HG03558 (cell line): ENCODE measurements around the gene HNRNPC.
"Not testable (repeated sequence)": the region's sequence is repeated elsewhere in the genome, so short reads cannot be mapped to it uniquely, and the experiment has no call there.

Experiments
- ATAC-seq: cut with Tn5 transposase; IDR thresholded peaks from one replicate; pipeline ENCODE4 v1.9.1; 2021; ENCODE audit warnings: moderate number of reproducible peaks; ENCODE audit not compliant: unreplicated experiment; ENCODE audit errors: extremely low read depth

The HNRNPC gene

DNA sequence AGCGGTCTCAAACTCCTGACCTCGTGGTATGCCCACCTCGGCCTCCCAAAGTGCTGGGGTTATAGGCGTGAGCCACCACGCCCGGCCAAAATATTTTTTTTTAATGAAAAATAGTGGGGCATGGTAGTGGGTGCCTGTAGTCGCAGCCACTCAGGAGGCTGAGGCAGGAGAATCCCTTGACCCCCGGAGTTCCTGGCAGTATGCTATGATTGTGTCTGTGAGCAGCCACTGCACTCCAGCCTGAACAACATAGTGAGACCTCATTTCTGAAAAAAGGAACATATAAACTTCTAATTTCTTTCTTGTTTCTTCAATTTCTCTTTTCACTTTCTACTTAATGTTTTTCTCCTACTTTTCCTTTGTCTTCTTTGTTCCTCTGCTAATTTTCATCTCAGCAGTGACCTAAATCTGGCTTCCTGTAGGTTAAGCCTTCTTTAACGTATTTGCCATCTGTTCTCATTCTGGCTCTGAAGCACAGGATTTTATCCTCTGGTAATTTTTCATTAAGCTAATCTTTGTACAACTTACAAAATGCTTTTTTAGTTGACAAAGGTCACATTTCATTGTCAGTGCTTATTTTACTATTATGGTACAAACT, 6.1 kb upstream of the HNRNPC start:
- ATAC-seq: no peak

DNA sequence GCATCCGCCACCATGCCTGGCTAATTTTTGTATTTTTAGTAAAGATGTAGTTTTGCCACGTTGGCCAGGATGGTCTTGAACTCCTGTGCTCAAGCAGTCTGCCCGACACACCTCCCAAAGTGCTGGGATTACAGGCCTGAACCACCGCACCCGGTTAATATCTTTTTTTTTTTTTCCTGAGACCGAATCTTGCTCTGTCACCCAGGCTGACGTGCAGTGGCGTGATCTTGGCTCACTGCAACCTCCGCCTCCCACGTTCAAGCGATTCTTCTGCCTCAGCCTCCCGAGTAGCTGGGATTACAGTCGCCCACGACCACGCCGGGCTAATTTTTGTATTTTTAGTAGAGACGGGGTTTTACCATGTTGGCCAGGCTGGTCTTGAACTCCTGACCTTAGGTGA, 3.4 kb upstream of the HNRNPC start:
- ATAC-seq: not testable (repeated sequence)

DNA sequence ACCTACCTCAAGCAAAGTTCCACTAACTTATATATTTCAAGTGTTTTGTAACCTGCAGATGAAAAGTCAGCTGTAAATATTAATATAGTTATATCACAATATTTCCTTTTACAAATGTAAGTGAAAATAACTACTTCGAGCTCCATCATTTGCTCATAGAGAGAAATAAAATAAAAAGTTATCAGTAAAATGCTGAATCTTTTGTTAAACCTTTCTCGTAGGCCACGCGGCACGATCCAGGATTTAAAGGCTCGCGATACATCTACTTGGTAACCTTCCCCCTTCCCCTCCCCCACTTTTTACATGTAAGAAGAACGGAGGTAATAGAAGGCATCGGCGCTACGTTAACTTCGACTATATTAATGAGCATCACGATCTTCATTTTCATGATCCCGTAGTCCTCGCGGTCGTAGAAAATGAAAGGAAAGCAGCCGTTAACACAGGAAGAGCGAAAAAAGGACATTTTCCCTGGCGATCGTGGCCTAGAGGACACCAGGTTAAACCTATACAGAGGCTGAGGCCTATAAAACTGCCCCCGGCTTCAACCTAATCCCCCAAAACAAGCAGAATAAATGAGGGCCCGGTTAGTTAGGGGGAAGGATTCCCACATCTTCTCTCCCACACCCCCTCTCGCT, 508 bp downstream of the HNRNPC start:
- ATAC-seq: no peak

DNA sequence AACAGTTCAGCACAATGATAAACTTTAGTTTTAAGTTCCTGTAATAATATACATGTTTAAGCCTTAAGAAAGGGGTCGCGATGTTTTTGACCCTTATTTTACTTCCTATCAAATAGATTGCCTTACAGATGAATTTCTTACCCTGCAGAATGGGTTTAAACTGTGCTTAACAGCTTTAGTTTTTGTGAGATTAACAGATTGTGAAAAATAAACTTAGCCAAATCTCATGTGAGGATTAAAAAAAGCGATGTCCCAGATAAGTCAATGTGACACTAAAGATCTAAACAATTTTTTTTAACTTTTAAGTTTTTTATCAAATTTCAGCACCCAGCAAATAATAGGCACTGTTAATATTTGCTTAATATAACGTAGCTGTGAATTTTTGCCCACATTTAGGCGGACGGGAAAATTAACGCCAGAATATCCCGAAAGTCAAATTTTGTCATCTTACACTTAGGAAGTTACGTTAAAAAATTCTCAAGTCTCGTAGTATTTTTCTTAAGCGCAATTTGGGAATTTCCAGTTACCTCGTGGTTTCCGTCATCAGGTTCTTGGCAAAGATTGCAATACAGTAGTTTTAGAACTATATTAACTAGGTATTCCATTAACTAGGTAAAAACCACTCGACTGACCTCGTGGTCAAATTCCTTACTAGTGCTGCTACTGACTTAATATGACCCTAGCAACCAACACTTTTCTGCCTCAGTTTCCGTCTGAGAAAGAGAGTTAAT, 1.2 kb downstream of the HNRNPC start:
- ATAC-seq: no peak

DNA sequence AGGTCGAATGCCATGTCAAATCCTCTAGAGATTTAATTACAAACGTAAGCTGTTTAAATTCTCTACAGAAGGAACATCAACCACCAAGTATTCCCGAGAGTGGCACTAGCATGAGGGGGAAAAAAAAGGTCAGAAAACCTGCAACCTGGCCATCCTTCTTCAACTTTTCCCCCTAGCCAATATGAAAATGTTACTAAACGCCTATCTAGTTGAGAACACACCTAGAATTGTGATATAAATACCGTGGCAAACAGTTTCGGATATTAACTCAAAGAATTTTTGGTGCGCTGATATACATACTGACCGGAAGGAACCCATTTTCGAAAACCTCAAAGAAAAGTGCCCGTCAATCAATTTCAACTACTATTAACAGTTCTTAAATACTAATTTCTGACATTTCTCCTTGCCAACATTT, 1.8 kb downstream of the HNRNPC start:
- ATAC-seq: no peak

DNA sequence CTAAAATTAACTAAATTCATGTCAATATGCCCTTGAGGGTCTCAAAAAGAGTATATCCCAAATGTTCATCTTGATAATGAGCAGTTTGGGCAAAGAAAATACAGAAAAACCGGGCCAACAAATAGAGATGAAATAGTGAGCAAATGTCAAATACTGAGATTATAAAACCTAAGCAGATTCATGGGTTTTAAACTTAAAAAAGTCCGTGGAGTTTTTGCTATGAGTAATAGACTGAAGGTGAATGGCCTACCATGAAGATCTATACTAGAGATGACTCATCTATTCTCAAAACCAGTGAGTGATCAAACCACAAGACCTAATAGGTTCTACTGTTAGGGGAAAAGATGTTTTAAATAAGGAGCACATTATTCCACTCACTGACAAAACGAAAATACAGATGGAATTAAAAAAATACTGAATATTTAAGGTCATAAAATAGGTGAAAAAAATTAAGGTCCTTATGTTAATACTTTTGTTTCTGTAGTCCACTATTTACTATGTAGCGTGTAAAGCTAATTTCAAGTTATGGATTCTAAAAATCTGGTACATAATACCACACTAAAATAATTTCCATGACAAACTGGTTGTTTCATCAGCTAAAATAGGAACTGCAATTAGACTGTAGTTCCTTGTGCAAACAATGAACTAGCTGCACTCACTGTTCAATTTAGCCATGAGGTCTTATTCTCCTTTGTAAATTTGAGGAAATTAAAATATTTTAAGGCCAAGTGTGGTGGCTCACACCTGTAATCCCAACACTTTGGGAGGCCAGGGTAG, 5.0 kb downstream of the HNRNPC start:
- peak; percentile 51 for ATAC-seq

DNA sequence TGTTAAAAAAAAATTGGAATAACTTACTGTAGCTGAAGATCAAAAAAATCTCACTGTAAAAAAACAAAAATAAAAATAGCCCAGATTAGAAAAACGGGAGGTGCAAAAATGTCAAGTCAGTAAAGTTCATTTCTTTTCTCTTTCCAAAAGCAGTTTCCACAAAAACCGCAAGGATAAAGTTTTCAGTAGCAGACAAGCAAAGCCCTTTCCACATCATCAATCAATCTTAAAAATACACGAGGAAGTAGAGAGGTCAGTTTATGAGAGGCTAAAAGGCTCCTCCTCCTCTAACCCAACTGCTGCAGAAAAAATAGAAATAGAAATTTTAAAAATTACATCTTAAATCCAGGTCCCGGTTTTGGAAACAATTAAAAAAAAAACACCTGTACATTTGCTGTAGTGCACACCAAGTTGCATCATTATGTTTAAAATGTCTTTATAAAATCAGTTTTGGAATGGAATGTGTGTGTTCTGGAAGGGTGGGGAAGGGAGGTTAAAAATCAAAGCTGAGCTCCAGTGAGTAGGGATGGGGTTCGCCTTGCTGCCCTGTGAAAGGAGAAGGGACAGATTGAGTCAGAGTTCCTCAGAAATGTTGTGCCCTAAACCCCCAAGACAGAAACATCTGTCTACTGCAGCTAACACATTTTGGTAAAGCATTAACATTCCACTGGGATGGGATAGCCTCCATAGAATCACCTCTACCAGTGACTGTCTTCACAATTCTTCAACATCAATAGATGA, 5.8 kb downstream of the HNRNPC start:
- ATAC-seq: no peak

DNA sequence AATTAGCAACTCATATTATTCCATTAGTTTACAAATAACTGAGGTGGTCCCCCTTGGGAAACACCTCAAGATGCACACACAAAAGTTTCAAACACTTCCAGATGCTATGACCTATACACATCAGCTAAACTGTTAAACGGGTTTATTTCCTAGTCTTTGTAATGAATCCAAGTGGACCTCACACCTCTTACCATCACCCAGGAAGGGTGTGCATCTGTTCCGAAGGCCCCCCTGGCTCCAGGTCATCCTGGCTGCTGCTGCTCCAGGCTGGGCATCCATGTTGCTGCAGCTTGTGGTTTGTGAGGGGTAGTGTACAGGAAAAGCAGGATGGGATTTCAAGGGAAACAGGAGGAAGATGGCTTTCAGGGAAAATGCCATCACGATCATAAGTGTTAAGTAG, 6.8 kb downstream of the HNRNPC start:
- no peak for ATAC-seq

DNA sequence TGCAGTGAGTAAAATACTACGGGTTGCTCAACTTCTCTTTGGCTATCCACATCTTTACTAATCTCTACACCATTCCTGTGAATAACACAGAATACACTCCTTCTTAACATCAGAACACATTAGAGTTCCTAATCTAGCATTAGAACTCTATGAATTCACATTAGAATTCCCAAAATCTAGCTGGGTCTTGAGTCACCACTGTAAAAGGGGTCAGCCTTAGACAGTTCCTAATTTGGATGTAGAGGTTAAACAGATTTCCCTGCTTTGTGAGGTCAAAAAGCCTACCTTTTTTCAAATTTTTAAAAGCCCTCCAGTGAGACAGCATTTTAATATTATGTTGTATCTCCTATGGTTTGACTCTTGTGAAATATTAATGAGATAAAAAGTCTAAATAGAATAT, 7.4 kb downstream of the HNRNPC start:
- no peak for ATAC-seq

DNA sequence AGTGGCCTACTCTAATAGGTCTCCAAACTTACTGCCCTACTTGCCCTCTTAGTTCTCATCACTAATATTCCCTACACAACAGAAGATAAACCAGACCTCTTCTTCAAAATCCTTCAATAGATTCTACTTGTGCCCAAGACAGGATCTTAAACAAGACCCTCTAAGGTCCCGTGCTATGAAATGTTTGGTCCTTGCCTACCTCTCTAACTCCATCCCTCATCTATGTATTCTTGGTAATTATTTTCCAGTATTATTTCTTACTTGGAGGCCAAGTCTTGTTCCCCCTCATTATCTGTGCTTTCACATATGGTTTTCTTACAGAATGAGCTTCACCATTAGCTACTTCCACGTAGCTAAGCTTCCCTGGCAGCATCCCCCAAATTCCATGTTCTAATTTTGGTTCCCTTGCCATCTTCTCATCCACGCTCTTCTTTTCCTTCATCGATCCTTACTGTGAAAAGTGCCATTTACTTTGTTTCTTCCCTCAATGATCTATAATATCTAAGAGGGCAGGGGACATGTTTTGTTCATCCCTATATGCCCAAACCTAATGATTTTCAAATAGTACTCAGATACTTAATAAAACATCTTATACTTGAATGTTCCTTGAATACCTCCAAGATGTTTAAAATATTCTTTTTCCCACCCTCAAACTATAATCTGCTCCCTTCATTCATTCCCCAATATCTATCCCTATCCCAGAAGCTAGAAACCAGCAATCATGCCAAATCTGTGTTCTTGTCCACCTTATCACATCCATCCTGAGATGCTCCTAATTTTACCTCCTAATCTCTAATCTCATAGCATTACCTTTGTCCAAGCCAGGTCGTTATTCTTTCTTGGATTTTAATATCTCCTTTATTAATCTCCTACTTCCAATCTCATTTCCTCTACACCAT, 10.1 kb downstream of the HNRNPC start:
- ATAC-seq: no peak

DNA sequence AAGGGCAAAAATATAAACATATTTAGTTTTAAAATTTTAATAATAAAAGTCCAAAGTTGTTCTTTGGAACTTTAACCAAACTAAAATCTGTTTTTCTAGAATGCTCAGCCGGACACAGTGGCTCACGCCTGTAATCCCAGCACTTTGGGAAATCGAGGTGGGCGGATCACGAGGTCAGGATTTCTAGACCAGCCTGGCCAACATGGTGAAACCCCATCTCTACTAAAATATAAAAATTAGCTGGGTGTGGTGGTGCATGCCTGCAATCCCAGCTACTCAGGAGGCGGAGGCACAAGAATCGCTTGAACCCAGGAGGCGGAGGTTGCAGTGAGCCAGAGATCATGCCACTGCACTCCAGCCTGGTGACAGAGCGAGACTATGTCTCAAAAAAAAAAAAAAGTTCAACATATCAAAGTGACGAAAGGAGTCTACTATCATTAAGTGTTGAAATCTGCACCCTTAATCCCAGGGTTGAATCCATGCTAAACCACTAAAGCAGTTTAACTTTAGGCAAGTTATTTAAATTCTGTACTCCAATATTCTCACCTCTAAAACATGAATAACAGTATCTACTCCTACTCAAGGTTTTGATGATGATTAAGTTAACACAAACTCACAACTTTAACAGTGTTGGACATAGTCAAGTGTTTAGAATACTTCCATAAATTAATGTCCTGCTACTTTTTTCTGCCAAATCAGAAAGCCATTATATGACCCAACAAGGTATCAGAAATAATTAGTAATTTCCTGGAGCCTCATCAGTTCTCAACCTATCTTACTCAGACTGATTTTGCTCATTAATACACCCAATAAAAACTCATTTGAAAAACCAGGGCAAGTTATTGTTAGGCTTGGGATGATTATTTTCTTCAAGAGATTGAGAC, 11.0 kb downstream of the HNRNPC start:
- no peak for ATAC-seq

DNA sequence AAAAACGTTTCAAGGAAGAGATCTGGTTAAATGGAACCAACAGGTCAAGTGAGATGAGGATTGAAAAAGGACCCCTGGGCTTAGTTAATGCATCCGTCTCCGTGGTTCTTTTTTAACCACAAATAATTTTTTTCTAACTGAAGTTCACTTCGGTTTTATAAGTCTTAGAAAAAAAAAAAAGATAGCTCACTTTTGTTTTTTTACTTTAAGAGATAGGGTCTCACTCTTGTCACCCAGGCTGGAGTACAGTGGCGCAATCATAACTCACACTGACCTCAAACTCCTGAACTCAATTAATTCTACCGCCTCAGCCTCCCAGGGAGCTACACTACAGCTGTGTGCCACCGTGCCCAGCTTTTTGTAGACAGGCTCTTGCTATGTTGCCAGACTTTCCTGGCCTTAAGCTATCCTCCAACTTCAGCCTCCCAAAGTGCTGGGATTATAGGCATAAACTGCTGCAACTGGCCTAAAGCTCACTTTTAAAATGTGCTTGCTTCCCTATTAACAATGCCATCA, 11.8 kb downstream of the HNRNPC start:
- ATAC-seq: no peak

DNA sequence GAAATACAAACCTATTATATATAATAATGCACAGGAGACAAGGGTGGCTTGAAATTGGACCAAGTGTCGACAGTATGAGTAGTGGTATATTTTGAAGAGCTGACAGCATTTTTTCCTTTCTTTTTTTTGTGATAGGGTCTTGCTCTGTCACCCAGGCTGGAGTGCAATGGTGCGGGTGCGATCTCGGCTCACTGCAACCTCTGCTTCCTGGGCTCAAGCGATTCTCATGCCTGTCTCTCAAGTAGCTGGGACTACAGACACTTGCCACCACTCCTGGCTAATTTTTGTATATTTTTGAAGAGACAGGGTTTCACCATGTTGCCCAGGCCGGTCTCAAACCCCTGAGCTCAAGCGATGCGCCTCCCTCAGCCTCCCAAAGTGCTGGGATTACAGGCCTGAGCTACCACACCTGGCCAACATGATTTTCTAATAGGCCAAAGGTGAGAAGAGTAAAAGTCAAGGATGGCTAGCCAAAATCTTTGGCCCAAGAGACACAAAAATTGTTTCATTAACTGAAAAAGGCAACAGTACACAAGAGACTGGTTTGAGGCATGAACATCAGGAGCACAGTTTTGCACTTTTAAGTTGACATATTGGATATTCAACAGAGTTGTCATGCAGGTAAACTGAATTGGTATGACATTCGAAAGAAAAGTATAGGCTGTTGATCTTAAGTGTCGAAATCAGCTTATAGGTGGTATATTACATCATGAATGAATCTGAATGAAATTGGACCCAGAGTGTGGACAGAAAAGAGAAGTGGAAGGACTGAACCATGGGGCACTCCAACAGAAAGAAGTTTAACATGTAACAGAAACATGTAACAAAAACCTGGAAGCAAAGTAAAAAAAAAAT, 12.5 kb downstream of the HNRNPC start:
- ATAC-seq: no peak

DNA sequence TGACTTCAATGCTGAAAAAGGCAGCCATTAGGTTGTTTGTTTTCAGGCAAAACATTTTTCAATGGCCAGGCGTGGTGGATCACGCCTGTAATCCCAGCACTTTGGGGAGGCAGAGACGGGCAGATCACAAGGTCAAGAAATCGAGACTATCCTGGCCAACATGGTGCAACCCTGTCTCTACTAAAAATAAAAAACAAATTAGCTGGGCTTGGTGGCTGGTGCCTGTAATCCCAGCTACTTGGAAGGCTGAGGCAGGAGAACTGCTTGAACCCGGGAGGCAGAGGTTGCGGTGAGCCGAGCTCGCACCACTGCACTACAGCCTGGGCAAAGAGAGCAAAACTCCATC, 13.2 kb downstream of the HNRNPC start:
- ATAC-seq: not testable (repeated sequence)

DNA sequence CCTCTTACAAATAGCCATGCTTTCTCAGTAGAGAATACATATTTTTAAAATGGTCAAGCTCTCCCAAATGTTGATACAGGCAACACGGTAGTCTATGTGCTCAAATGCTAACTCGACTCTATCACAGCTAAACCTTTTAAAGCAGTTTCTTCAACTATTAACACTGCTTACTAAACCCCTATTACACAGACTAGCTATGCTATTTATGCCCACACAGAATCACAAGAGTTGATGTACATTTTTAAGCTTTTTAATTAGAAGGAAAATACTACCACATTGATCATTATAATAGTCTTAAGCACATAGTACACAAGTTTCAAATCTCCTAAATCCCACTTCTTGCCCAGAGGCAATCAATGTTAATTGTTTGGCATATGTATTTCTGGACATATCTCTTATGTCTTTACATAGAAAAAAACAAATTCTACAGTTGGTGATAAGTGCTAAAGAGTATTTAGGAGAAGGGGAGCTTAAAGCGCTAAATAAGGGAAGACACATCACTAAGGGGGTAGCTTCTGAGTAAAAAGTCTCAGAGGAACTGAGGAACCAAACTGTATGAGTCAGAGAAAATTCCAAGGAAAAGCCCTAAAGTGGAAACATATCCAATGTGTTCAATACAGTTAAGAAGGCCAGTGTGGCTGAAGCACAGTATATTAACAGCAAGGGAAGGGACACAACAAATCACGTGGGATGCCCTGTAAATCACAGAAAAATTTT, 13.7 kb downstream of the HNRNPC start:
- no peak for ATAC-seq

DNA sequence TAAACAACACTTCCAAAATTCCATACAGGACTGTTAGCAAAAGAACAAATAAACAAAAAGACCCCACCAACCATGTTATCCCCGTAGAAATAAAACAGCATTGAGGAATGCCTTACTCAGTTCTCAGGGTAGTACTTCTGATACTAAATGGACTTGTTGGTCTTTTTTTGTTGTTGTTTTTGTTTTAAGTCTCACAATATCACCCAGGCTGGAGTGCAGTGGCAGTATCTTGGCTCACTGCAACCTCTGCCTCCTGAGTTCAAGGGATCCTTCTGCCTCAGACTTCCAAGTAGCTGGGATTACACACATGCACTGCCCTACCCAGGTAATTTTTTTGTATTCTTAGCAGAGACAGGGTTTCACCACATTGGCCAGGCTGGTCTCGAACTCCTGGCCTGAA, 17.1 kb downstream of the HNRNPC start:
- no peak for ATAC-seq

DNA sequence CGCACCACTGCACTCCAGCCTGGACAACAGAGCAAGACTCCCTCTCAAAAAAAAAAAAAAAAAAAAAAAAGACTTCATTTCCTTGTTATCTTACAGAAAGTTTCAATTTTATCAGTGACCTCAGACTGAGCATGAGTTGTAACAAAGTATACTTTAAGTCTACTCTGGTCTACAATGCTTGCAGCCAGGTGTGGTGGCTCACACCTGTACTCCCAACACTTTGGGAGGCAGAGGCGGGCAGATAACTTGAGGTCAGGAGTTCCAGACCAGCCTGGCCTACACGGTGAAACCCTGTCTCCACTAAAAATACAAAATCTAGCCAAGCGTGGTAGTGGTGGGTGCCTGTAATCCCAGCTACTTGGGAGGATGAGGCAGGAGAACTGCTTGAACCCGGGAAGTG, 18.0 kb downstream of the HNRNPC start:
- ATAC-seq: no peak
